ENCODE results near the gene KCNMA1. TPM values are rescaled to one million over a fixed set of nuclear protein-coding genes. Genes with fewer than 3 reads are reported as not detected.

The KCNMA1 gene
- total RNA-seq, 2 donors from 2014 or later: 29.1 to 37.9 TPM

DNA sequence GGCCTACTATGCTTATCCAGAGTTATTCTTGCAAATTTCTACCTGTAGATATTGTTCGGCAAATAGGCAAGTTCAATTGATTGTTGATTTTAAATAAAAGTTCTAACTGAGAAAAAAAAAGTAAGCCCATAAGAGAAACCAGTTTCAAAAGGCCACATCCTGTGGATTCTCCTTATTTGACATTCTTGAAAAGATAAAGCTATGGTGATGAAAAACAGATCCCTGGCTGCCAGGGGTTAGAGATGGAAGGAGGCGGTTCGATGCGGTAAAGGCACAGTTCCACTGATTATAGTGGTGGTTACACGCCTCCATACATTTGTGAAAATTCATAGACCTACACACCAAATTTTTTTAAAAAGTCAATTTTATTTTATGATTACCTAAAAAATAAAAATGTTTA is 347.8 kb downstream of the KCNMA1 start:
- no peaks in the 10 kb centered on the region for H3K27me3 ChIP-seq (replicated peaks; ENCODE audit: insufficient read depth)
- no peak overlapping the region for H3K4me3 ChIP-seq
- peaks cover 8% of the 10 kb centered on the region for H3K4me1 ChIP-seq (replicated peaks)
- TF ChIP-seq POLR2AphosphoS5 (IDR thresholded peaks at IDR 0.05): no peak
- no peak for TF ChIP-seq CTCF (IDR thresholded peaks at IDR 0.05)
- no peak for TF ChIP-seq POLR2A (IDR thresholded peaks at IDR 0.05)
- no peak overlapping the region for H3K27ac ChIP-seq
- H3K9me3 ChIP-seq: no peaks in the 10 kb centered on the region
- 94% methylated on average over 5 of the region's 5 CpGs for WGBS
- H3K36me3 ChIP-seq: no peaks in the 10 kb centered on the region
- no peak for DNase-seq (ENCODE audit: low spot score)
- intact Hi-C loops (cut with DNase I): loop anchor here (5.0 kb wide), 3 partner anchors 47 to 112 kb away; no protein-coding TSS in a partner anchor

DNA sequence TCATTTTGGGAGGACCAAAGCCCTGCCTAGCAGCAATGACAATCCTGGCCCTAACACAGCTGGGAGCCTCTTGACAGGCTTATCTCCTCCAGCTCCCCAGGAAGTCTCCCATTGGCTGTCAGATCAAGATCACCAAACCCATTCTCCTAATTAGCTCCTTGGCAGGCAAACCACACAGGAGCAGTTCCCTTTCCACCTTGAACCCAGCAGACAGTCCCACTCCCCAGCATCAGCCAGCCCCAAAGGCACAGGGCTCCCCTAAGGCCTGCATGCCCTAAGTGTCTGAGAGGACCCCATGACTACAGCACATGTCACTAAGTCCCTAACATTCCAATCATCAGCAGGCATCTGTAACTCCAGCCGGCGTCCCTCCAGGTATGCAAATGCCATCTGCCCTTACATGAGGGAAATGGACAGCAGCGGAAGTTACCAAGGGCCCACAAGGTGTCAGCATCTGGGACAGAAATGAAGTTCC is 348.5 kb downstream of the KCNMA1 start:
- DNase-seq (ENCODE audit: low spot score): no peak
- H3K36me3 ChIP-seq: no peaks in the 10 kb centered on the region
- H3K27me3 ChIP-seq (replicated peaks; ENCODE audit: insufficient read depth): no peaks in the 10 kb centered on the region
- intact Hi-C loops (cut with DNase I): loop anchor here (5.0 kb wide), 2 partner anchors 47 to 112 kb away; no protein-coding TSS in a partner anchor
- 90% methylated on average over 3 of the region's 3 CpGs for WGBS
- TF ChIP-seq POLR2A (IDR thresholded peaks at IDR 0.05): no peak
- no peak for TF ChIP-seq CTCF (IDR thresholded peaks at IDR 0.05)
- no peak for TF ChIP-seq POLR2AphosphoS5 (IDR thresholded peaks at IDR 0.05)
- no peaks in the 10 kb centered on the region for H3K9me3 ChIP-seq
- H3K4me1 ChIP-seq (replicated peaks): peaks cover 8% of the 10 kb centered on the region
- no peak overlapping the region for H3K27ac ChIP-seq
- H3K4me3 ChIP-seq: no peak overlapping the region

GRCh38 chr10:77287647-77288120 is 349.9 kb downstream of the KCNMA1 start:
- H3K4me1 ChIP-seq (replicated peaks): peaks cover 8% of the 10 kb centered on the region
- WGBS: 18% methylated on average over 2 of the region's 2 CpGs
- no peaks in the 10 kb centered on the region for H3K36me3 ChIP-seq
- H3K9me3 ChIP-seq: no peaks in the 10 kb centered on the region
- no peaks in the 10 kb centered on the region for H3K27me3 ChIP-seq (replicated peaks; ENCODE audit: insufficient read depth)
- peak; percentile 64 for DNase-seq (ENCODE audit: low spot score)
- peak; percentile 94 for TF ChIP-seq POLR2AphosphoS5 (IDR thresholded peaks at IDR 0.05)
- no peak for TF ChIP-seq POLR2A (IDR thresholded peaks at IDR 0.05)
- H3K4me3 ChIP-seq: no peak overlapping the region
- H3K27ac ChIP-seq: no peak overlapping the region
- intact Hi-C loops (cut with DNase I): loop anchor here (5.0 kb wide), 2 partner anchors 45 to 110 kb away; no protein-coding TSS in a partner anchor

DNA sequence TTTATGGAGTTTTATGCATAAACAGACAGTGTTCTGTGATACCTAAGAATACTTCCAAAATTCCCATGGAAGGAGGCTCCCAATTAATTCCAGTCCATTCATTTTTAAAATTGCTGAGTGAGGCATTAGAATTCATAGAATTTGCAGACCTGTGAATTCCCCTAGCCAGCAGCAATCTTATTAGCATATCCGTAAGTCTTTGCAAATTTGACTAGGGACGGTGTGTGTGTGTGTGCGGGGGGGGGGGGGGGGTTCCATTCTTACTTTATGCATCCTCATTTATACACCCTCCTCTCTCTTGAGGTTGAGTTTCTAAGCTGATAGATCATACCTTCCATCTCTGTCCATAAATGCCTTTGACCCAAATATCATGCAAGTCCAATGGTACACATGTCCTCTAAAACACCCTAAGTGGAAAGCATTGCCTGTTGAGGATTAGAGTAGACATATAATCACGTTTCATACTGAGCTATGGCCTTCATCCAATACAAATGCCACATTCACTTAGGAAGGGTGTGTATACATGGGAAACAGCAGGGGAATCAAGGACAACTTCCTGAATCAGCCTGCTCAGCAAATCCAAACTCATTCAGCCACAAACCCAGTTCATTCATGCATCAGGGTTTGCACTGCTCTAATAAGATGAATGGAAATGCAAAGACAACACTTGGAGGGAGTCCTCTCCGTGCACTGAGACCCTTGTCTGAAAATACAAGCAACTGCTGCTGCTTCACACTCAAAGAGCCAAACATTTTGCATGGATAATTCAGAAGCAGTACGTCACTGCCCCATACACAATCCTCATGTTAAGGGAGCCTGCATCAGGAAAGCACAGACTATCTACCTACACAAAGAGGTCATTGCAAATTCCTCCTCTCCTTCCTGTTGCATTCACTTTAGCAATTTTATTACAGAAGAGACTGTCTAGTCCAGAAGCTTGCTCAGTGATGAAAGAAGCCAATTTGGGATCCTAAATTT is 350.8 kb downstream of the KCNMA1 start:
- H3K9me3 ChIP-seq: no peaks in the 10 kb centered on the region
- H3K27ac ChIP-seq: no peak overlapping the region
- H3K4me1 ChIP-seq (replicated peaks): peaks cover 8% of the 10 kb centered on the region
- H3K27me3 ChIP-seq (replicated peaks; ENCODE audit: insufficient read depth): no peaks in the 10 kb centered on the region
- 52% methylated on average over 6 of the region's 6 CpGs for WGBS
- DNase-seq (ENCODE audit: low spot score): no peak
- intact Hi-C loops (cut with DNase I): loop anchor here (5.0 kb wide), 2 partner anchors 45 to 110 kb away; no protein-coding TSS in a partner anchor
- H3K4me3 ChIP-seq: no peak overlapping the region
- H3K36me3 ChIP-seq: no peaks in the 10 kb centered on the region
- TF ChIP-seq POLR2A (IDR thresholded peaks at IDR 0.05): no peak
- no peak for TF ChIP-seq POLR2AphosphoS5 (IDR thresholded peaks at IDR 0.05)
- no peak for TF ChIP-seq CTCF (IDR thresholded peaks at IDR 0.05)

GRCh38 chr10:77285529-77286182 is 352.0 kb downstream of the KCNMA1 start:
- no peaks in the 10 kb centered on the region for H3K27me3 ChIP-seq (replicated peaks; ENCODE audit: insufficient read depth)
- DNase-seq (ENCODE audit: low spot score): no peak
- H3K4me1 ChIP-seq (replicated peaks): peaks cover 8% of the 10 kb centered on the region
- no peak overlapping the region for H3K4me3 ChIP-seq
- no peak for TF ChIP-seq CTCF (IDR thresholded peaks at IDR 0.05)
- TF ChIP-seq POLR2A (IDR thresholded peaks at IDR 0.05): no peak
- no peak for TF ChIP-seq POLR2AphosphoS5 (IDR thresholded peaks at IDR 0.05)
- intact Hi-C loops (cut with DNase I): loop anchor here (5.0 kb wide), 2 partner anchors 43 to 108 kb away; no protein-coding TSS in a partner anchor
- no peak overlapping the region for H3K27ac ChIP-seq
- H3K9me3 ChIP-seq: no peaks in the 10 kb centered on the region
- WGBS: 57% methylated on average over 1 of the region's 1 CpG
- H3K36me3 ChIP-seq: no peaks in the 10 kb centered on the region
